Body of pancreas (tissue), 4 donors: ENCODE data around the gene TAC4. TPM values are rescaled to one million over a fixed set of nuclear protein-coding genes. Genes with fewer than 3 reads are reported as not detected.
A peak's percentile ranks its signal among the peaks of the same experiment; 100 is the strongest.

Experiments used
- ATAC-seq: fragments of 150-250 bp; one replicate; pipeline ENCODE4 v1.9.1; 2016
- DNase-seq, 4 donors: peaks; one replicate each; pipeline ENCODE4 v3.0.0-alpha.2; 2019
- H3K27ac ChIP-seq, 4 donors: fragments of 200-600 bp; sonication (generic); 1 replicate in 3 of 4; 2 replicates in 1 of 4; pipeline versions ENCODE4 v1.5.1 to v1.6.1; 2016 to 2019; ENCODE audit warnings: mild to moderate bottlenecking in 1 of 4, mixed read lengths in 1 of 4, moderate library complexity in 1 of 4
- H3K27me3 ChIP-seq, 2 donors: fragments of 200-600 bp; sonication (generic); one replicate each; pipeline ENCODE4 v1.6.0; 2016; ENCODE audit warnings: mild to moderate bottlenecking in 1 of 2
- H3K36me3 ChIP-seq, 2 donors: fragments of 200-600 bp; sonication (generic); replicated peaks in 1 of 2; 2 replicates each; pipeline ENCODE4 v1.5.1; 2016; ENCODE audit warnings: low read depth in 2 of 2; ENCODE audit not compliant: insufficient read depth in 1 of 2
- H3K4me1 ChIP-seq: fragments of 200-600 bp; sonication (generic); one replicate; pipeline ENCODE4 v1.6.0; 2016
- H3K4me3 ChIP-seq, 2 donors: fragments of 200-600 bp; sonication (generic); 1 replicate in 1 of 2; 2 replicates in 1 of 2; pipeline ENCODE4 v1.5.1; 2016 to 2019
- H3K9me3 ChIP-seq, 3 donors: fragments of 200-600 bp; sonication (generic); 1 replicate in 2 of 3; 2 replicates in 1 of 3; pipeline ENCODE4 v1.5.1; 2016
- POLR2A ChIP-seq, 3 donors: fragments of 450-650 bp; IDR thresholded peaks; one replicate each; pipeline ENCODE4 v1.6.1; 2016; ENCODE audit warnings: antibody characterized with exemption in 3 of 3, mild to moderate bottlenecking in 2 of 3
- WGBS, 2 donors: methylation state at CpG; one replicate each; pipeline ENCODE4 v1.1.5; 2017; 5-methylcytosine and 5-hydroxymethylcytosine counted together
- intact Hi-C: fragments of 100-400 bp; cut with DNase I; formaldehyde crosslinking; loops from one replicate; pipeline ENCODE4 v1.15.1; 2023
- total RNA-seq, 2 donors: library from RNA; depleted of rRNA; stranded (reverse); fragments of >200 nt; gene quantifications; one replicate each; pipeline ENCODE4 v1.1.0, GENCODE V29; 2016
- TF ChIP-seq, protein P1 (sequence below), 7 experiments: fragments of 450-650 bp in 4 of 7; fragments of 200-600 bp in 3 of 7; sonication (generic) in 3 of 7; IDR thresholded peaks; one replicate each; pipeline ENCODE4 v1.5.1; 2016 to 2019; ENCODE audit warnings: antibody characterized with exemption in 7 of 7

TAC4 gene
- total RNA-seq, 2 donors from 2014 or later = not detected

DNA sequence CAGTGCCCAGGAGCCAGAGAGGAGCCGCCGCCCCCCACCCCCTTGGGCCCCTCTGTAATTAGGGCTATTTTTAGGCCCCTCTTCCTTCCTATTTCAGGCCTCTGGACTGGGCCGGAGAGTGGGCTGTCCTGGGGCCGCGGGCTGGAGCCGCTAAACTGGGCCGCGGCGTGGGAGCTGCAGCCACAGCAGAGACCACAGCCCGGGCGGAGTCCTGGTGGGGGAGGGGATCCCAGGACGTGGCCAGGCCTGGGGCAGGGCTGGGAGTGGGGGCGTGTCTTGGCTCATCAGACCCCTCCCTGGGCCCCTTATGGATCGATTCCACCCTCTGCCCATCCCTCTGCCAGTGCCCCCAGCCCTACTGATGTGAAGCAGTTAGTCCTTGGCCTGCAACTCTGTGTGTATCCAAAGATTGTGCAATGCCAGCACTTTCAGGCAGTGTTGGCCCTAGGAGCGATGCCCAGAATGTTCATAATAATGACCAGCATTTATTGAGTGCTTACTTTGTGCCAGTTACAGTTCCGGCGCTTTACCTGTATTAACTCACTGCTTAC lies 15.0 kb upstream of the TAC4 start:
- no peak overlapping the region for H3K27ac ChIP-seq
- 37 to 46% methylated on average over 5 to 17 of the region's 17 CpGs for WGBS, 2 donors
- no peak for ATAC-seq
- no peaks in the 10 kb centered on the region for H3K4me1 ChIP-seq
- intact Hi-C loops = loop anchor here (5.0 kb wide), 1 partner anchor 134 kb away; the partner anchor contains the start of gene DLX3
- H3K4me3 ChIP-seq = no peak overlapping the region
- H3K9me3 ChIP-seq = no peaks in the 10 kb centered on the region
- no peak for TF ChIP-seq POLR2A (IDR thresholded peaks at IDR 0.05)
- TF ChIP-seq, protein P1, sequence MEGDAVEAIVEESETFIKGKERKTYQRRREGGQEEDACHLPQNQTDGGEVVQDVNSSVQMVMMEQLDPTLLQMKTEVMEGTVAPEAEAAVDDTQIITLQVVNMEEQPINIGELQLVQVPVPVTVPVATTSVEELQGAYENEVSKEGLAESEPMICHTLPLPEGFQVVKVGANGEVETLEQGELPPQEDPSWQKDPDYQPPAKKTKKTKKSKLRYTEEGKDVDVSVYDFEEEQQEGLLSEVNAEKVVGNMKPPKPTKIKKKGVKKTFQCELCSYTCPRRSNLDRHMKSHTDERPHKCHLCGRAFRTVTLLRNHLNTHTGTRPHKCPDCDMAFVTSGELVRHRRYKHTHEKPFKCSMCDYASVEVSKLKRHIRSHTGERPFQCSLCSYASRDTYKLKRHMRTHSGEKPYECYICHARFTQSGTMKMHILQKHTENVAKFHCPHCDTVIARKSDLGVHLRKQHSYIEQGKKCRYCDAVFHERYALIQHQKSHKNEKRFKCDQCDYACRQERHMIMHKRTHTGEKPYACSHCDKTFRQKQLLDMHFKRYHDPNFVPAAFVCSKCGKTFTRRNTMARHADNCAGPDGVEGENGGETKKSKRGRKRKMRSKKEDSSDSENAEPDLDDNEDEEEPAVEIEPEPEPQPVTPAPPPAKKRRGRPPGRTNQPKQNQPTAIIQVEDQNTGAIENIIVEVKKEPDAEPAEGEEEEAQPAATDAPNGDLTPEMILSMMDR (IDR thresholded peaks at IDR 0.05) = no peak
- no peaks in the 10 kb centered on the region for H3K27me3 ChIP-seq
- no peak for DNase-seq
- H3K36me3 ChIP-seq = no peaks in the 10 kb centered on the region

DNA sequence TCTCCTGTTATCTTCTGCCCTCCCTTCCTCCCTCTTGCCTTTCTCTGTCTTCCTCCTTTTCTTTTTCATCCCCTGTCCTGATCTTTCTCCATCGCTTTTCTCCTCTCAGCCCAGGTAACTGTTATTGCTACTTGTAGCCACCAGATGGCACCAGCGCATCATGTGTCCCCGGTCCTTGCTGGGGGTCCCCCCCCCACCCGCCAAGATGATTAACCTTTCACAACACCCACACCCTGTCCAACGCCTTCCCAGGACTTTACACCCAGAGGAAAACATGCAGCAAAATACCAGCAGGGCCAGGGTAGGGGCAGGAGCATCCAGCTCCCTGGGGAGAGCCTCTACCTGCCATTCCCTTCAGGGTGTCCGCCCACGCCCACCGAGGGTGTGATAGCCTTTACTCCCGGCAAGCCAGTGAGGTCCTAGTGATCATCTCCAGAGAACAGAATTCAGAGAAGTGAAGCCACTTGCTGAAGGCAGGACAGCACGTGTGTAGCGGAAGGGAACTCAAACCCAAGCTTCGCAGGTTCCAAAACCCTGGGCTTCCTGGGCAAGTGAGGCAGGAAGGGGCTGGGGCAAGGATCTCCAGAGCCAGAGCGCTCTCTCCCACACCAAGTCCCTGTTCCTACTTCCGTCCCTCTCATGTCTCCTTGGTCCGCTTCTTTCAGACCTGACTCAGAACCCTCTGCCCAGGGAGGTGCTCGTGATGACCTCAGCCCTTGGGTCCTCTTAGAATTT lies 13.4 kb upstream of the TAC4 start:
- H3K27ac ChIP-seq = no peak overlapping the region
- H3K27me3 ChIP-seq = no peaks in the 10 kb centered on the region
- H3K36me3 ChIP-seq = no peaks in the 10 kb centered on the region
- intact Hi-C loops = loop anchor here (5.0 kb wide), 1 partner anchor 136 kb away; the partner anchor contains the start of gene DLX3
- H3K9me3 ChIP-seq = no peaks in the 10 kb centered on the region
- WGBS, 2 donors = 34 to 43% methylated on average over 12 to 15 of the region's 16 CpGs
- DNase-seq = peak; percentile 41 to 62 (median 52)
- ATAC-seq = peak; percentile 51
- no peak for TF ChIP-seq POLR2A (IDR thresholded peaks at IDR 0.05)
- TF ChIP-seq, protein P1 (IDR thresholded peaks at IDR 0.05) = peak; percentile 65 to 97 (median 76)
- no peak overlapping the region for H3K4me3 ChIP-seq
- no peaks in the 10 kb centered on the region for H3K4me1 ChIP-seq

DNA sequence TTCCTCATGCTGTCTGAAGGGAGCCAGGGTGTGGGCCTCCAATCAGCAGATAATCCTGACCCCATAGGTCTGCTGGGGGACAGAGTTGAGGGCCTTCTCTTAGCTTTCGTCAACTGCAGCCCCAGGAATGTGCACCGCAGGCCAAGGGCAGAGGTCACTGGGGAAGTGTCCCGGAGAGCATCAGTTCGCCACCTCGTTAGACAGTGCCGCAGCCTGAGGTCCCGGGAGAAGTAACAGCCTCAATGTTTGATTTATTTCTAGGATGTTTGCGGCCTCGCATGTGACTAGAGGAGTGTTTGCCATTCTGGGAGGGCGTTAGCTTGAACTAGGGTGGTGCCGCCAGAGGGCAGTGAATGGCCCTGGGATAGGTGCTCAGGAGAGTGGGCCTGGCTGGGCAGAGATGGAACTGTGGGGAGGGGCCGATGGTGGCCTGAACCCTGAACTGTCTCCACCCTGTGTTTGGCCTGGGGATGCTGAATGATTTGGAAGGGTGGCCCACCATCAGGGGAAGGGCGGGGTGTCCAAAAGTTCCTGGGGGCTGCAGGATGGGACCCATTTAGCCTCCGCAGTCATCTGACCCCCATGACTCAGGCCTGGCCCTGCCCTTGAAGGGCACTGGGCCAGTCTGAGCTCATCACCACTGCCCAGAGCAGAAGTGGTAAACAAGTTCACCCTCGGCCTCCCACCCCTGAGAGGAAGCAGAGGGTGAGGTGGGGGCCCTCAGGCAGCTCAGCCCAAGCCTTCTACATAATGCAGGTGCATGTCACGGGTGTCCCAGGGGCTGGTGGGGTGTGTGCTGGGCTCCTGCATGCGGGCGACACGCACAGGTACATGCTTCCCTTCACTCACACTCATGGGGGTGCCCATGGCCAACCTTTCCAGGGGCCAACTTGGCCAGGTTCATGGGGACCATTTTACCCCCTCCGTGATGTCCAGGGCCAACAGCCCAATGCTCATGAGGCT lies 12.4 kb upstream of the TAC4 start:
- Histone ChIP-seq H3K27me3 (no peaks in the 10 kb centered on the region), H3K4me3 (no peak overlapping the region), H3K27ac (no peak overlapping the region), H3K36me3 (no peaks in the 10 kb centered on the region), H3K4me1 (no peaks in the 10 kb centered on the region), H3K9me3 (no peaks in the 10 kb centered on the region)
- WGBS, 2 donors = 46 to 61% methylated on average over 7 to 20 of the region's 20 CpGs
- intact Hi-C loops = loop anchor here (5.0 kb wide), 1 partner anchor 137 kb away; the partner anchor contains the start of gene DLX3
- TF ChIP-seq, protein P1 (IDR thresholded peaks at IDR 0.05) = no peak
- TF ChIP-seq POLR2A (IDR thresholded peaks at IDR 0.05) = no peak
- DNase-seq (no peak), ATAC-seq (no peak)

DNA sequence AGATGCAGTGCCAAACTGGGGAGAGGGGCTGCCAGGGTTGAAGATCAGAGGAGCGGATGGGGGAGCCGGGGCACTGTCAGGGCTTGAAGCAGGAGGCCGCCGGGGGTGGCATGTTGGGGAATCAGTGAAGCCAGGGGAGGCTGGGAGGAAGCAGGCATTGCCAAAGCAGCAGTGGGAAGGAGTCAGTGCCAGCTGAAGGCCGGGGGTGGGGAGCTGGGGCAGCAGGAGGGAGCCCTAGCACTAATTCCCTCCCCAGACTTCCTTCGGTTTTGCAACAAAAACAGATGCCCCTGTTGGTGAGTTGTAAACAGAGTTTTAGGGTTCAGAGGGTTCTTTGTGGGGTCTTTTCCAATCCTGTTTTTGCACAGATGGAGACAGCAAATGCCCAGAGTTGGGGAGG lies 10.9 kb upstream of the TAC4 start:
- Histone ChIP-seq H3K36me3 (no peaks in the 10 kb centered on the region), H3K27ac (no peak overlapping the region), H3K4me3 (no peak overlapping the region), H3K9me3 (no peaks in the 10 kb centered on the region), H3K27me3 (no peaks in the 10 kb centered on the region), H3K4me1 (no peaks in the 10 kb centered on the region)
- DNase-seq (no peak), ATAC-seq (no peak)
- WGBS, 2 donors = 34 to 50% methylated on average over 5 to 6 of the region's 6 CpGs
- intact Hi-C loops = no loop called here
- no peak for TF ChIP-seq POLR2A (IDR thresholded peaks at IDR 0.05)
- TF ChIP-seq, protein P1 (IDR thresholded peaks at IDR 0.05) = no peak
